Activated naive CD4-positive, alpha-beta T cell treated with anti-CD3 and anti-CD28 coated beads, Interleukin-2, amount 50 U/mL, for 72 hours (primary cell): ENCODE data around the gene STK11. TPM values are rescaled to one million over a fixed set of nuclear protein-coding genes. Genes with fewer than 3 reads are reported as not detected.
A peak's percentile ranks its signal among the peaks of the same experiment; 100 is the strongest.

Source experiments
- ATAC-seq, 2 donors: fragments of 150-1000 bp; cut with Tn5 transposase; 2 replicates each; pipeline ENCODE4 v1.10.0; 2021; ENCODE audit warnings: mild to moderate bottlenecking in 2 of 2, moderate library complexity in 2 of 2
- DNase-seq, 2 donors: peaks; one replicate each; pipeline ENCODE4 v3.0.0; 2021 to 2022; ENCODE audit warnings: low spot score in 2 of 2
- H3K27ac Mint-ChIP-seq, 2 donors: one replicate each; pipeline ENCODE4 v1.8.0; 2022; ENCODE audit warnings: mild to moderate bottlenecking in 2 of 2, mixed read lengths in 2 of 2
- H3K36me3 Mint-ChIP-seq, 2 donors: one replicate each; pipeline ENCODE4 v1.8.0; 2022; ENCODE audit warnings: mixed read lengths in 2 of 2
- H3K9me3 Mint-ChIP-seq, 2 donors: one replicate each; pipeline ENCODE4 v1.8.0; 2022; ENCODE audit warnings: mixed read lengths in 2 of 2
- total RNA-seq, 2 donors: library from RNA; stranded (reverse); gene quantifications; one replicate each; pipeline ENCODE4 v1.2.3, GENCODE V29; 2022

Gene STK11
- total RNA-seq, 2 donors from 2014 or later, result 73.1 to 86.4 TPM

DNA sequence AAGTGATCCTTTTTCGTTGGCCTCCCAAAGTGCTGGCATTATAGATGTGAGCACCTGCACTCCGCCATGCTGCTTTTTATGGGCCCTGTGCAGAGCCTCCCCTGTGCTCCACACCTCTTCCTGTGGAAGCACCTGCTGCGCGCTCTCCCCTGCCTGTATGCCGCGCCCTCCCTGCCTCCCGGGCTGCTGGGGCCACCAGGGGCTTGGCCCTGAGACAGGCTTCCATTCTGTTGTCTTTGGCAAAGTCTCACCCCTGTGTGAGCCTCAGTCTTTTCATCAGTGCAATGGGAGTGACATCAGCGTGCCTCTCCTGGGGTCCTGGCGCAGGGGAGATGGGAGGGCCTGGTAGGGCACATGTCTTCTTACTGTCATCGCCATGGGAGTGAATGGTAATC is 71.0 kb downstream of the STK11 start:
- ATAC-seq, result no peak

GRCh38 chr19:1277061-1277460 is 71.5 kb downstream of the STK11 start:
- DNase-seq, result no peak
- Mint-ChIP-seq H3K36me3 (peaks cover 23 to 27% of the 10 kb centered on the region in 2 donors), H3K27ac (peak overlapping the region in 1 of 2 donors; percentile 88), H3K9me3 (no peaks in the 10 kb centered on the region)
- no peak for ATAC-seq

More for the DNA sequence above, 71.0 kb downstream of the STK11 start:
- Mint-ChIP-seq H3K9me3 (no peaks in the 10 kb centered on the region), H3K27ac (peak overlapping the region; percentile 88 to 96), H3K36me3 (peaks cover 27 to 32% of the 10 kb centered on the region in 2 donors)
- DNase-seq, result no peak

Other genes with a start within 250 kb of the STK11 start
- gene WDR18, start 221.4 kb upstream of the STK11 start, total RNA-seq, result 10 to 100 TPM; 55.5 to 83.8 TPM
- under 1 TPM; 0.07 to 0.19 TPM for gene GRIN3B, start 205.4 kb upstream of the STK11 start, total RNA-seq
- gene TMEM259, start 184.7 kb upstream of the STK11 start, total RNA-seq, result 100 to 1,000 TPM; 104 to 156 TPM
- gene RNU6-2, start 184.3 kb upstream of the STK11 start, total RNA-seq, result not detected
- gene CNN2, start 179.2 kb upstream of the STK11 start, total RNA-seq, result 100 to 1,000 TPM; 187 to 254 TPM
- 100 to 1,000 TPM in 1 of 2 donors, 10 to 100 TPM in 1; 17.8 to 105 TPM for gene ABCA7, start 165.7 kb upstream of the STK11 start, total RNA-seq
- 100 to 1,000 TPM; 171 to 174 TPM for gene ARHGAP45, start 138.6 kb upstream of the STK11 start, total RNA-seq
- 100 to 1,000 TPM; 248 to 259 TPM for gene POLR2E, start 110.4 kb upstream of the STK11 start, total RNA-seq
- gene GPX4, start 101.8 kb upstream of the STK11 start, total RNA-seq, result 100 to 1,000 TPM; 154 to 316 TPM
- gene SBNO2, start 31.5 kb upstream of the STK11 start, total RNA-seq, result 100 to 1,000 TPM; 113 to 144 TPM
- 1 to 10 TPM; 1.0 to 1.6 TPM for gene CBARP, start 32.2 kb downstream of the STK11 start, total RNA-seq
- 100 to 1,000 TPM; 114 to 201 TPM for gene ATP5F1D, start 36.0 kb downstream of the STK11 start, total RNA-seq
- gene MIDN, start 42.8 kb downstream of the STK11 start, total RNA-seq, result 100 to 1,000 TPM in 1 of 2 donors, 10 to 100 TPM in 1; 52.9 to 113 TPM
- gene CIRBP, start 63.6 kb downstream of the STK11 start, total RNA-seq, result 100 to 1,000 TPM; 148 to 157 TPM
- 10 to 100 TPM; 42.1 to 76.0 TPM for gene FAM174C, start 69.8 kb downstream of the STK11 start, total RNA-seq
- under 1 TPM in 1 of 2 donors, not detected in 1; 0.25 TPM for gene EFNA2, start 80.1 kb downstream of the STK11 start, total RNA-seq
- 100 to 1,000 TPM in 1 of 2 donors, 10 to 100 TPM in 1; 89.4 to 105 TPM for gene NDUFS7, start 178.1 kb downstream of the STK11 start, total RNA-seq
- gene GAMT, start 195.8 kb downstream of the STK11 start, total RNA-seq, result 10 to 100 TPM in 1 of 2 donors, 1 to 10 TPM in 1; 4.2 to 30.2 TPM
- gene DAZAP1, start 201.8 kb downstream of the STK11 start, total RNA-seq, result 100 to 1,000 TPM; 194 to 298 TPM
- gene RPS15, start 232.6 kb downstream of the STK11 start, total RNA-seq, result 1,000 to 10,000 TPM; 1,495 to 1,747 TPM
- under 1 TPM; 0.09 to 0.14 TPM for gene APC2, start 244.3 kb downstream of the STK11 start, total RNA-seq